Measurements from ENCODE around the gene ARNT2.

The ARNT2 gene

DNA sequence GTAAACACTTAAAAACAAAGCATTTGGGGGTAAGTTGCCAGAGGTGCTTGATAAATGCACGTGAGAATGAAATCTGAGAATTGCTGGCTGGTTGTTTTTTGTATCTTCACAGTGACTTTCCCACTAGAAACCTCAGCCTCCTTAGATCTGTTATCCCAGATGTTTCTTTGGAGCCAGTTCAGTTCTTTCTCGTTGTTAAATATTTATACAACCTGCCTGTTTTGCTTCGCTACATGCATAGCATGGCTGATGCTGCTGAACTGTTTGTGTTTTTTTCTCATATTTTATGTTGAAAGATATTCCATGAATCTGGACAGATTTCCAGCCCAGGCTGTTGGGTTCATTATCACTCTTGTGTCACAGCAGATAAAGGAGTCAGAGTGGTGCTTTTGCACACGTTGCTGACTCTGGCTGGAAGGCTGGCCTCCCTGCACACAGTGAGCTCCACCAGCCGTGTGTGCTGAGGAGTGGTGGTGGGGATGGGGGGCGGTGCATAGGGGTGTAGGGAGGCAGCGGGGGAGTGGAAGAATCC lies 80.2 kb downstream of the ARNT2 start:
- no CpG with 5 or more reads among the region's 7 CpGs for WGBS, 2 donors (ENCODE audit: extremely low coverage in 2 of 2, insufficient read length in 2 of 2, insufficient replicate concordance in 1 of 2)
- peaks cover 0 to 5% of the 10 kb centered on the region in 2 donors for H3K4me1 ChIP-seq (ENCODE audit: control insufficient read depth in 2 of 2, insufficient read depth in 1 of 2, low read depth in 1 of 2, low read length in 2 of 2)

DNA sequence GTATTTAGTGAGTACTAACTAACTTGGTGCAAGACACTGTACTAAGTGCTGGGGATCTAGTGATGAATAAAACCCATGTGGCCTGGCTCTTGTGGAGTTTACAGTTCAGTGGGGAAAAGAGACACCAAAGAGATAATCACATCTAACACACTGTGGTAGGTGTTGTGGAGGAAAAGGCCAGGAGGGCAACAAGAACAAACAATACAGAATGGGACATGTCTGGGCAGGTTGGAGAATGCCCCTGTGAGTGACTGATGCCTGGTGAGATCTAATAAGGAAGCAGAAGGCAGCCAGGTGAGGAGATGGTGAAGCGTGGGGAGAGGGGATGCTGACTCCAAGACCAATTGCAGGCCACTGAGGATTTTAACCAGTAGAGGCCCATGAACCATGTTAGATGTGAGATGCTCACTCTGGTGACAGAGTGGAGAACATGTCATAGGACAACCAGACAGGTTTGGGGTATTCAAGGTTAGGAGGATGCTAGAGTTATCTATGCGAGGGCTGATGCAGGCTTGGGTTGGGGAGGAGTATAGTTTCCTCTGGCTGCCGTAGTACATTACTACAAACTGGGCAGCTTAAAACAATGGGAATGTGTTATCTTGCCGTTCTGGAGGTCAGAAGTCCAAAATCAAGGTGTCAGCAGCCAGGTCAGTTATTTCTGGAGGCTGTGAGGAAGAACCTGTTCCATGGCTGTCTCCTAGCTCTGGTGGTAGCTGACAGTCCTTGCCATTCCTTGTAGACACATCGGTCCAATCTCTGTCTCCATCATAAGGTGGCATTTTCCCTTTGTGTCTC lies 81.4 kb downstream of the ARNT2 start:
- Histone ChIP-seq H3K4me1 (ENCODE audit: control insufficient read depth in 2 of 2, insufficient read depth in 1 of 2, low read depth in 1 of 2, low read length in 2 of 2) (peaks cover 0 to 5% of the 10 kb centered on the region in 2 donors), H3K18ac (ENCODE audit: low read length) (no peak overlapping the region)

More for the DNA sequence above, 80.2 kb downstream of the ARNT2 start:
- DNase-seq (ENCODE audit: low spot score) = no peak
- H3K4me3 ChIP-seq (ENCODE audit: low read length in 2 of 2) = no peak overlapping the region
- H3K9me3 ChIP-seq (replicated peaks in 1 of 2; ENCODE audit: control insufficient read depth in 2 of 2, insufficient read depth in 1 of 2, low read depth in 1 of 2, low read length in 2 of 2) = no peaks in the 10 kb centered on the region
- H4K8ac ChIP-seq (ENCODE audit: low read depth, low read length) = no peak overlapping the region
- no peak overlapping the region for H2BK12ac ChIP-seq (ENCODE audit: low read length)
- no peak overlapping the region for H3K4me2 ChIP-seq (ENCODE audit: insufficient read depth, low read length, poor library complexity, severe bottlenecking)
- no peak overlapping the region for H2BK15ac ChIP-seq (ENCODE audit: low read length)
- H2AK5ac ChIP-seq (ENCODE audit: low read depth, low read length) = no peak overlapping the region
- H3K79me1 ChIP-seq (ENCODE audit: low read depth, low read length) = no peaks in the 10 kb centered on the region
- H3K4ac ChIP-seq (ENCODE audit: low read length) = no peak overlapping the region
- no peak overlapping the region for H3K9ac ChIP-seq (ENCODE audit: low read depth, low read length, poor library complexity)
- H2BK120ac ChIP-seq (ENCODE audit: low read depth, low read length) = no peak overlapping the region
- H3K23ac ChIP-seq (ENCODE audit: low read depth, low read length, poor library complexity) = no peak overlapping the region
- H2BK5ac ChIP-seq (ENCODE audit: low read length) = no peak overlapping the region
- no peak overlapping the region for H3K18ac ChIP-seq (ENCODE audit: low read length)
- H3K36me3 ChIP-seq (replicated peaks in 1 of 2; ENCODE audit: control insufficient read depth in 2 of 2, insufficient read depth in 2 of 2, low read length in 2 of 2) = peaks cover 21 to 91% of the 10 kb centered on the region in 2 donors
- no peak overlapping the region for H4K91ac ChIP-seq (ENCODE audit: low read depth, low read length, poor library complexity)
- no peaks in the 10 kb centered on the region for H3K27me3 ChIP-seq (ENCODE audit: control insufficient read depth in 3 of 3, insufficient read depth in 3 of 3, low read depth in 1 of 3, low read length in 3 of 3)
- H3K27ac ChIP-seq (replicated peaks; ENCODE audit: low read length) = no peak overlapping the region
- H2AFZ ChIP-seq (ENCODE audit: low read length) = no peak overlapping the region
- H3K14ac ChIP-seq (ENCODE audit: low read length) = no peak overlapping the region

DNA sequence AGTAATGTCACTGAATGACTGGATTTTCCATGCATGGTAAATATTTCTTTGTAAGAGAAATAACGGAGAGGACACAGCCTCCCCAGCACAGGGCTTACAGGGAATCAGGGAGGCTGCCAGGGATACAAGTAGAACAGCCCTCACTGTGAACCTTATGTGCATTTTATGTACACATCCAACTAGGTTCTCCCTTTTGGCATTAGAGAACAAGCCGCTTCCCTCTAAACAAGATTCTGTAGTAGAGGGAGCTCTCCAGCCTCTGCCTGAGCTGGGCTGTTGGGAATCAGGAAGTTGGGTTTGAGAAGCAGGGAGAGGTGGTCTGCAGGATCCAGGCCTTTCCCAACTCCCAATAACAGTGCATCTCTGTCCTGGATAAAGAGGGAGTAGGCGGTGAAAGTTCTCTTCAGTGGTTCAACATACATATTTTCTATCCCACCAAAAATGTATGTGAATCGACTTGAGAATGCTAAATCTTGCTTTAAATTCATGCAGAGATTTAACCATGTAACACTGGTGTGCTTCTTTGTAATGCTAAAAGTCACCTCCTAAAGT lies 83.7 kb downstream of the ARNT2 start:
- Histone ChIP-seq H3K27ac (replicated peaks; ENCODE audit: low read length) (no peak overlapping the region), H3K23ac (ENCODE audit: low read depth, low read length, poor library complexity) (no peak overlapping the region), H2BK5ac (ENCODE audit: low read length) (no peak overlapping the region), H2BK12ac (ENCODE audit: low read length) (no peak overlapping the region), H3K4me1 (ENCODE audit: control insufficient read depth in 2 of 2, insufficient read depth in 1 of 2, low read depth in 1 of 2, low read length in 2 of 2) (peaks cover 0 to 5% of the 10 kb centered on the region in 2 donors), H3K4me2 (ENCODE audit: insufficient read depth, low read length, poor library complexity, severe bottlenecking) (no peak overlapping the region), H3K9me3 (replicated peaks in 1 of 2; ENCODE audit: control insufficient read depth in 2 of 2, insufficient read depth in 1 of 2, low read depth in 1 of 2, low read length in 2 of 2) (peaks cover 0 to 3% of the 10 kb centered on the region in 2 donors), H3K18ac (ENCODE audit: low read length) (no peak overlapping the region), H2AFZ (ENCODE audit: low read length) (no peak overlapping the region), H3K4ac (ENCODE audit: low read length) (no peak overlapping the region), H3K9ac (ENCODE audit: low read depth, low read length, poor library complexity) (no peak overlapping the region), H3K79me1 (ENCODE audit: low read depth, low read length) (no peaks in the 10 kb centered on the region), H4K91ac (ENCODE audit: low read depth, low read length, poor library complexity) (no peak overlapping the region), H3K4me3 (ENCODE audit: low read length in 2 of 2) (no peak overlapping the region), H2BK15ac (ENCODE audit: low read length) (no peak overlapping the region), H3K36me3 (replicated peaks in 1 of 2; ENCODE audit: control insufficient read depth in 2 of 2, insufficient read depth in 2 of 2, low read length in 2 of 2) (peaks cover 19 to 80% of the 10 kb centered on the region in 2 donors), H3K27me3 (ENCODE audit: control insufficient read depth in 3 of 3, insufficient read depth in 3 of 3, low read depth in 1 of 3, low read length in 3 of 3) (no peaks in the 10 kb centered on the region), H3K14ac (ENCODE audit: low read length) (no peak overlapping the region), H2AK5ac (ENCODE audit: low read depth, low read length) (no peak overlapping the region), H4K8ac (ENCODE audit: low read depth, low read length) (no peak overlapping the region), H2BK120ac (ENCODE audit: low read depth, low read length) (no peak overlapping the region)
- no peak for DNase-seq (ENCODE audit: low spot score)
- no CpG with 5 or more reads among the region's 4 CpGs for WGBS, 2 donors (ENCODE audit: extremely low coverage in 2 of 2, insufficient read length in 2 of 2, insufficient replicate concordance in 1 of 2)

More for the DNA sequence above, 81.4 kb downstream of the ARNT2 start:
- no CpG with 5 or more reads among the region's 5 CpGs for WGBS, 2 donors (ENCODE audit: extremely low coverage in 2 of 2, insufficient read length in 2 of 2, insufficient replicate concordance in 1 of 2)
- H4K91ac ChIP-seq (ENCODE audit: low read depth, low read length, poor library complexity) = no peak overlapping the region
- no peak for DNase-seq (ENCODE audit: low spot score)
- H2BK15ac ChIP-seq (ENCODE audit: low read length) = no peak overlapping the region
- no peak overlapping the region for H2BK5ac ChIP-seq (ENCODE audit: low read length)
- H3K9me3 ChIP-seq (replicated peaks in 1 of 2; ENCODE audit: control insufficient read depth in 2 of 2, insufficient read depth in 1 of 2, low read depth in 1 of 2, low read length in 2 of 2) = no peaks in the 10 kb centered on the region
- H3K27me3 ChIP-seq (ENCODE audit: control insufficient read depth in 3 of 3, insufficient read depth in 3 of 3, low read depth in 1 of 3, low read length in 3 of 3) = no peaks in the 10 kb centered on the region
- H3K23ac ChIP-seq (ENCODE audit: low read depth, low read length, poor library complexity) = no peak overlapping the region
- H3K4me2 ChIP-seq (ENCODE audit: insufficient read depth, low read length, poor library complexity, severe bottlenecking) = no peak overlapping the region
- no peak overlapping the region for H2BK120ac ChIP-seq (ENCODE audit: low read depth, low read length)
- H4K8ac ChIP-seq (ENCODE audit: low read depth, low read length) = no peak overlapping the region
- no peak overlapping the region for H3K9ac ChIP-seq (ENCODE audit: low read depth, low read length, poor library complexity)
- no peak overlapping the region for H3K27ac ChIP-seq (replicated peaks; ENCODE audit: low read length)
- H3K79me1 ChIP-seq (ENCODE audit: low read depth, low read length) = no peaks in the 10 kb centered on the region
- H3K14ac ChIP-seq (ENCODE audit: low read length) = no peak overlapping the region
- no peak overlapping the region for H2AK5ac ChIP-seq (ENCODE audit: low read depth, low read length)
- H2AFZ ChIP-seq (ENCODE audit: low read length) = no peak overlapping the region
- no peak overlapping the region for H2BK12ac ChIP-seq (ENCODE audit: low read length)
- no peak overlapping the region for H3K4ac ChIP-seq (ENCODE audit: low read length)
- no peak overlapping the region for H3K4me3 ChIP-seq (ENCODE audit: low read length in 2 of 2)
- peaks cover 21 to 91% of the 10 kb centered on the region in 2 donors for H3K36me3 ChIP-seq (replicated peaks in 1 of 2; ENCODE audit: control insufficient read depth in 2 of 2, insufficient read depth in 2 of 2, low read length in 2 of 2)

DNA sequence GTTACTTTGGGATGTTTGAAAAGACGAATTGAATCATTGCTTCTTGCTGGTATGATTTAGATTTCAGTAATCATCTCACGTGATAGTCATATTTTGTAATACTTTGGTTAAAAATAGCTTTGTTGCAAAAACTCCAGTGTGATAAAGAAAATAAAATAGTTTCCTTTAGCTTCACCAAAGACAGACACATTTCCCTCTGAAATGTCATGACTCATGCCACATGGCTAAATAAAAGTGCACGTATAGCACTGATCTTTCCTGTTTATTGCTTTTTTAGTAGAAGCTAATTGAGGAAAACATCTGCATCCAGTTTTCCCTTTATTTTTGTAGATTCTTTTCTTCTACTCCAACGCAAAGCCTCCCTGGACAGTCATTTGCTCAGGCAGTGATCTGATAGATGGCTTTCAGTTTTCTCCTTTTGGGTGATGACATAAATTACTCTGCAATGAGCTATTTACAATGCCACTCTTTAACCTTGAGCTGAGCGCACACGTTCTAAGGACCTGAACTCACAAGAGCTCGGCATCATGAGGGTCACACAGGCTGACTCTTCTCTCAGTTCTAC lies 84.9 kb downstream of the ARNT2 start:
- Histone ChIP-seq H4K91ac (ENCODE audit: low read depth, low read length, poor library complexity) (no peak overlapping the region), H3K4ac (ENCODE audit: low read length) (no peak overlapping the region), H2AFZ (ENCODE audit: low read length) (no peak overlapping the region), H2BK5ac (ENCODE audit: low read length) (no peak overlapping the region), H2AK5ac (ENCODE audit: low read depth, low read length) (no peak overlapping the region), H2BK120ac (ENCODE audit: low read depth, low read length) (no peak overlapping the region), H3K27me3 (ENCODE audit: control insufficient read depth in 3 of 3, insufficient read depth in 3 of 3, low read depth in 1 of 3, low read length in 3 of 3) (no peaks in the 10 kb centered on the region), H3K14ac (ENCODE audit: low read length) (no peak overlapping the region), H3K79me1 (ENCODE audit: low read depth, low read length) (no peaks in the 10 kb centered on the region), H3K9me3 (replicated peaks in 1 of 2; ENCODE audit: control insufficient read depth in 2 of 2, insufficient read depth in 1 of 2, low read depth in 1 of 2, low read length in 2 of 2) (peaks cover 0 to 3% of the 10 kb centered on the region in 2 donors), H3K9ac (ENCODE audit: low read depth, low read length, poor library complexity) (no peak overlapping the region), H3K36me3 (replicated peaks in 1 of 2; ENCODE audit: control insufficient read depth in 2 of 2, insufficient read depth in 2 of 2, low read length in 2 of 2) (peaks cover 15 to 77% of the 10 kb centered on the region in 2 donors), H2BK12ac (ENCODE audit: low read length) (no peak overlapping the region), H3K4me2 (ENCODE audit: insufficient read depth, low read length, poor library complexity, severe bottlenecking) (no peak overlapping the region), H3K4me3 (ENCODE audit: low read length in 2 of 2) (no peak overlapping the region), H2BK15ac (ENCODE audit: low read length) (no peak overlapping the region), H3K23ac (ENCODE audit: low read depth, low read length, poor library complexity) (no peak overlapping the region), H3K27ac (replicated peaks; ENCODE audit: low read length) (no peak overlapping the region), H3K4me1 (ENCODE audit: control insufficient read depth in 2 of 2, insufficient read depth in 1 of 2, low read depth in 1 of 2, low read length in 2 of 2) (peaks cover 0 to 5% of the 10 kb centered on the region in 2 donors), H3K18ac (ENCODE audit: low read length) (no peak overlapping the region), H4K8ac (ENCODE audit: low read depth, low read length) (no peak overlapping the region)
- no peak for DNase-seq (ENCODE audit: low spot score)
- no CpG with 5 or more reads among the region's 7 CpGs for WGBS, 2 donors (ENCODE audit: extremely low coverage in 2 of 2, insufficient read length in 2 of 2, insufficient replicate concordance in 1 of 2)

All from neuronal stem cell (in vitro differentiated cells).